SHP77 treated with DMSO at 0.1 percent for 48 hours (cell line): ENCODE data around the gene CLCNKA.
A peak's percentile ranks its signal among the peaks of the same experiment; 100 is the strongest.

Experiments used
- DNase-seq: peaks from one replicate; lab custom pipeline; 2025; lab: John Stamatoyannopoulos, UW

CLCNKA gene

GRCh38 chr1:16078925-16079656 lies 57.3 kb downstream of the CLCNKA start:
- peak; percentile 51 for DNase-seq

GRCh38 chr1:16080422-16081150 lies 58.8 kb downstream of the CLCNKA start:
- DNase-seq, result no peak

GRCh38 chr1:16081636-16082035 lies 59.8 kb downstream of the CLCNKA start:
- no peak for DNase-seq

GRCh38 chr1:16082283-16083038 lies 60.6 kb downstream of the CLCNKA start:
- no peak for DNase-seq

DNA sequence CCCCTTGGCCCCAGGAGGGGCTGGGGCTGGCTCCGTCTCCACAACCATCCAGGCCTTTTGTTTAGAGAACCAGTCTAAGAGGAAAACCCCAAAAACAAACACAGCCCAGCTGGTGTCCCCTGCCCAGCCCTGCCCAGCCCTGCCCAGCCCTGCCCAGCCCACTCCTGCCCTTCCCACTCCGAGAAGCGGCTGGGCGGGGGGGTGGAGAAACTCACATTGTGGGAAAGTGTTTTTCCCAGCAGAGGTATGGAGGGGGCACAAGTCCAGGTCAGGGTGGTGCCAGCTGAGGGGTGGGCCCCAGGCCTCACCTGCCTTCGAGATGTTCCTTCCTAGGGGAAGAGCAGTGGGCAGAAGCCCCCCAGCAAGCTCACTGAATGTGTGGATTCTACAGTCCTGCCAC lies 61.6 kb downstream of the CLCNKA start:
- DNase-seq, result no peak
